GM18520 (cell line): ENCODE measurements around the gene PHACTR3.

Experiments used
- ATAC-seq: cut with Tn5 transposase; IDR thresholded peaks from one replicate; pipeline ENCODE4 v1.9.1; 2021; ENCODE audit not compliant: unreplicated experiment

PHACTR3 gene

GRCh38 chr20:59668926-59669850 is 64.8 kb downstream of the PHACTR3 start:
- ATAC-seq = no peak

GRCh38 chr20:59670786-59671492 is 66.6 kb downstream of the PHACTR3 start:
- no peak for ATAC-seq

GRCh38 chr20:59671661-59672471 is 67.5 kb downstream of the PHACTR3 start:
- ATAC-seq = no peak

GRCh38 chr20:59672576-59672975 is 68.2 kb downstream of the PHACTR3 start:
- ATAC-seq = no peak

- ATAC-seq = no peak
These were observed 69.1 kb downstream of the PHACTR3 start for GRCh38 chr20:59673288-59673997.

GRCh38 chr20:59673998-59674445 is 69.7 kb downstream of the PHACTR3 start:
- no peak for ATAC-seq

- no peak for ATAC-seq
These were observed 71.9 kb downstream of the PHACTR3 start for GRCh38 chr20:59676126-59676850.

GRCh38 chr20:59676851-59677182 is 72.5 kb downstream of the PHACTR3 start:
- no peak for ATAC-seq

GRCh38 chr20:59677586-59677985 is 73.2 kb downstream of the PHACTR3 start:
- ATAC-seq = no peak

GRCh38 chr20:59678288-59678687 is 73.9 kb downstream of the PHACTR3 start:
- no peak for ATAC-seq

- no peak for ATAC-seq
These were observed 74.6 kb downstream of the PHACTR3 start for GRCh38 chr20:59678951-59679350.

GRCh38 chr20:59680148-59680650 is 75.9 kb downstream of the PHACTR3 start:
- ATAC-seq = no peak

- no peak for ATAC-seq
These were observed 76.5 kb downstream of the PHACTR3 start for GRCh38 chr20:59680852-59681251.

GRCh38 chr20:59682603-59683002 is 78.3 kb downstream of the PHACTR3 start:
- ATAC-seq = no peak

GRCh38 chr20:59683181-59683580 is 78.8 kb downstream of the PHACTR3 start:
- no peak for ATAC-seq

- no peak for ATAC-seq
These were observed 80.4 kb downstream of the PHACTR3 start for GRCh38 chr20:59684685-59685242.

GRCh38 chr20:59686404-59687346 is 82.3 kb downstream of the PHACTR3 start:
- no peak for ATAC-seq

- ATAC-seq = no peak
These were observed 84.0 kb downstream of the PHACTR3 start for GRCh38 chr20:59688356-59688755.
